ENCODE measurements around the gene ODF4. TPM values are rescaled to one million over a fixed set of nuclear protein-coding genes. Genes with fewer than 3 reads are reported as not detected.

ODF4 gene
- total RNA-seq, 1 donor from 2014 or later = not detected

- peaks cover 20% of the 10 kb centered on the region for H3K36me3 Mint-ChIP-seq (ENCODE audit: low read depth)
- no peak for TF ChIP-seq CTCF (IDR thresholded peaks at IDR 0.05)
Measured at GRCh38 chr17:8382880-8383142, 43.2 kb downstream of the ODF4 start.

DNA sequence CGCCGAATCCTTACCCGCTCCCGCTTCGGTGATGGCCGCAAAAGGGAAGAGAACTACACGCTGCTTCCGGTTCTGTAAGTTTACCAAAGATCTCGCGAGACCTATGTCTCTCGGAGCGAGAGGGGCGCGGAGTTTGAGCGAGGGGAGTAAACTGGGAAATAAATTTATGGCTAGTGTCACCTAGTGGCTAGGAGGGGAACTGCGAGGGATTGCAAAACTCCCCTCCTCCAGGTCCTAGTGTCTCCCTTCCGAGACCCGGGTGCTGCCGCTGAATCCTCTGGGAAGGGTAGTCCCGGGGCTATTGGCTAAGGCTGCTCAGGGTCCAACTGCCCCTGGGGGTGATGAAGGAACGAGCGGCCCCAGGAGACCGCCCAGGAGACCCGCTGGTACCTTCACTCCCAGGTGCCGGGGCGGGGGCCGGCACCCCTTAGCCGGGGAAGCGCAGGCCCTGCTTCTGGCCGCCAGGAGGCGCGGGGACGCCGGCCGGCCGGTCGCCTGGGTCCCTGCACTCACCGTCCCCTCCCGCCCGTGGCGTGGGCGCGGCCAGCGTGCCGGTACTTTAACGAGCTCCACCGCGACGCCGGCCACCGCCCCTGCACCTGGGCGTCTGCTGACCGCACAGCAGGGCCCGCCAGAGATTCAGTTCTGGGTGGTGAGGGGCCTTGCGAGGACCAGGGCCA, 43.6 kb downstream of the ODF4 start, which contains the start of gene RPL26:
Gene RPL26, minus strand, starts transcription at position 51 of the 680 bp plus-strand sequence. CDS start 883 bp downstream, outside the sequence.
- H3K27me3 Mint-ChIP-seq (ENCODE audit: low read depth) = no peaks in the 10 kb centered on the region

More at GRCh38 chr17:8382880-8383142, 43.2 kb downstream of the ODF4 start:
- Mint-ChIP-seq H3K4me1 (ENCODE audit: low read depth) (peaks cover 67% of the 10 kb centered on the region), H3K27me3 (ENCODE audit: low read depth) (no peaks in the 10 kb centered on the region), H3K27ac (ENCODE audit: unreplicated experiment) (peak overlapping the region; percentile 91), H3K9me3 (ENCODE audit: low read depth) (no peaks in the 10 kb centered on the region), H3K4me3 (ENCODE audit: unreplicated experiment) (peak overlapping the region; percentile 97)
- no peak for DNase-seq (ENCODE audit: low spot score)

GRCh38 chr17:8384801-8385378, 45.2 kb downstream of the ODF4 start:
- TF ChIP-seq CTCF (IDR thresholded peaks at IDR 0.05) = no peak
- Mint-ChIP-seq H3K9me3 (ENCODE audit: low read depth) (no peaks in the 10 kb centered on the region), H3K27ac (ENCODE audit: unreplicated experiment) (peak overlapping the region; percentile 95), H3K36me3 (ENCODE audit: low read depth) (peaks cover 9% of the 10 kb centered on the region), H3K4me1 (ENCODE audit: low read depth) (peaks cover 53% of the 10 kb centered on the region), H3K27me3 (ENCODE audit: low read depth) (no peaks in the 10 kb centered on the region), H3K4me3 (ENCODE audit: unreplicated experiment) (peak overlapping the region; percentile 97)
- DNase-seq (ENCODE audit: low spot score) = peak; percentile 32

More for the DNA sequence above, 43.6 kb downstream of the ODF4 start, which contains the start of gene RPL26:
- peak within 1 kb of the TSS; percentile 97 for H3K4me3 Mint-ChIP-seq (ENCODE audit: unreplicated experiment)
- no peaks in the 10 kb centered on the region for H3K9me3 Mint-ChIP-seq (ENCODE audit: low read depth)
- peaks cover 67% of the 10 kb centered on the region for H3K4me1 Mint-ChIP-seq (ENCODE audit: low read depth)
- DNase-seq (ENCODE audit: low spot score) = peak; percentile 95
- TF ChIP-seq CTCF (IDR thresholded peaks at IDR 0.05) = peak; percentile 100
- peaks cover 19% of the 10 kb centered on the region for H3K36me3 Mint-ChIP-seq (ENCODE audit: low read depth)
- H3K27ac Mint-ChIP-seq (ENCODE audit: unreplicated experiment) = peak within 1 kb of the TSS; percentile 95

DNA sequence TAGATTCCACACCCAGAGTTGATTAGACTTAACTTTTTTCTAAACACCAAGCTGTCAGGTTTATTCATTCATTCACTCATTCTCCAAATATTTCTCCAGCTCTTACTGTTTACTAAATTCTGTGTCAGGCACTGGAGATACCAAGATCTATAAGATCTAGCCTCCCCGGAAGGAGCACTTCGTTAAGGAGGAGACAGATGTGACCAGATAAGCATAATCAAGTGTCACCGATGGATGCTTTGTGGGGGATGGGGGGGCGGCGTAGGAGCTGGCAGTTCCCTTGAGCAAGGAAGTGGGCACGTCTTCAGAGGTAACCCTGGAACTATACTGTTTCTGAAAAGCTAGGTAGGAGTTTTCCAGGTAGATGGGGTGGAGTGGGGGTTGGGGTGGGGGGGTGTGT, 47.2 kb downstream of the ODF4 start:
- Mint-ChIP-seq H3K9me3 (ENCODE audit: low read depth) (no peaks in the 10 kb centered on the region), H3K4me3 (ENCODE audit: unreplicated experiment) (no peak overlapping the region), H3K27me3 (ENCODE audit: low read depth) (no peaks in the 10 kb centered on the region), H3K27ac (ENCODE audit: unreplicated experiment) (no peak overlapping the region), H3K36me3 (ENCODE audit: low read depth) (peaks cover 2% of the 10 kb centered on the region), H3K4me1 (ENCODE audit: low read depth) (peaks cover 35% of the 10 kb centered on the region)
- DNase-seq (ENCODE audit: low spot score) = no peak
- TF ChIP-seq CTCF (IDR thresholded peaks at IDR 0.05) = no peak

- no peak for DNase-seq (ENCODE audit: low spot score)
- H3K36me3 Mint-ChIP-seq (ENCODE audit: low read depth) = no peaks in the 10 kb centered on the region
- H3K27ac Mint-ChIP-seq (ENCODE audit: unreplicated experiment) = no peak overlapping the region
- no peak for TF ChIP-seq CTCF (IDR thresholded peaks at IDR 0.05)
- no peak overlapping the region for H3K4me3 Mint-ChIP-seq (ENCODE audit: unreplicated experiment)
- H3K4me1 Mint-ChIP-seq (ENCODE audit: low read depth) = peaks cover 23% of the 10 kb centered on the region
- H3K27me3 Mint-ChIP-seq (ENCODE audit: low read depth) = no peaks in the 10 kb centered on the region
- H3K9me3 Mint-ChIP-seq (ENCODE audit: low read depth) = no peaks in the 10 kb centered on the region
Measured at GRCh38 chr17:8387914-8388651, 48.4 kb downstream of the ODF4 start.

Measured in chondrocyte (in vitro differentiated cells).